Suppressor macrophage treated with lipopolysaccharide for 4 hours (primary cell): ENCODE results near the gene TYMP.
"Not testable (repeated sequence)": the region's sequence is repeated elsewhere in the genome, so short reads cannot be mapped to it uniquely, and the experiment has no call there.

Experiments
- DNase-seq: peaks from one replicate; pipeline ENCODE4 v3.0.0-alpha.2; 2020

Gene TYMP

GRCh38 chr22:50523806-50524675, 5.8 kb downstream of the TYMP start:
- DNase-seq: peak; percentile 22

GRCh38 chr22:50523458-50523805, 6.4 kb downstream of the TYMP start:
- no peak for DNase-seq

- DNase-seq: peak; percentile 19
Measured at GRCh38 chr22:50522806-50523438, 6.9 kb downstream of the TYMP start.

GRCh38 chr22:50522208-50522805, 7.5 kb downstream of the TYMP start:
- no peak for DNase-seq

GRCh38 chr22:50521710-50522109, 8.1 kb downstream of the TYMP start:
- no peak for DNase-seq

- no peak for DNase-seq
Measured at GRCh38 chr22:50520826-50521453, 8.9 kb downstream of the TYMP start.

GRCh38 chr22:50520184-50520583, 9.6 kb downstream of the TYMP start:
- not testable (repeated sequence) for DNase-seq

GRCh38 chr22:50519151-50519550, 10.7 kb downstream of the TYMP start:
- no peak for DNase-seq

- DNase-seq: no peak
Measured at GRCh38 chr22:50518606-50519005, 11.2 kb downstream of the TYMP start.

GRCh38 chr22:50517495-50518260, 12.1 kb downstream of the TYMP start:
- no peak for DNase-seq

- no peak for DNase-seq
Measured at GRCh38 chr22:50516891-50517290, 12.9 kb downstream of the TYMP start.

- no peak for DNase-seq
Measured at GRCh38 chr22:50516068-50516467, 13.7 kb downstream of the TYMP start.

GRCh38 chr22:50513175-50513574, 16.6 kb downstream of the TYMP start:
- DNase-seq: no peak

- DNase-seq: no peak
Measured at GRCh38 chr22:50508897-50509296, 20.9 kb downstream of the TYMP start.

GRCh38 chr22:50507991-50508884, 21.6 kb downstream of the TYMP start, which contains the start of gene NCAPH2:
TSS of gene NCAPH2 (plus strand) at chr22:50508224. CDS start at chr22:50508338, 114 bp downstream.
- DNase-seq: peak; percentile 13

- DNase-seq: peak; percentile 99
Measured at GRCh38 chr22:50507421-50507990, 22.3 kb downstream of the TYMP start, which contains the start of gene LMF2. TSS of gene LMF2 (minus strand) at chr22:50507702. CDS start at chr22:50507675, 27 bp downstream.

- no peak for DNase-seq
Measured at GRCh38 chr22:50506611-50507420, 23.0 kb downstream of the TYMP start.

- DNase-seq: no peak
Measured at GRCh38 chr22:50505776-50506610, 23.8 kb downstream of the TYMP start.

GRCh38 chr22:50505276-50505775, 24.5 kb downstream of the TYMP start:
- DNase-seq: no peak
